Cardiac muscle cell (in vitro differentiated cells and primary cell): ENCODE results near the gene AAMDC. TPM values are rescaled to one million over a fixed set of nuclear protein-coding genes. Genes with fewer than 3 reads are reported as not detected.
A peak's percentile ranks its signal among the peaks of the same experiment; 100 is the strongest.

ENCODE experiments used
- DNase-seq, 2 donors: peaks; one replicate each; pipeline versions ENCODE4 v3.0.0 to v3.0.0-alpha.2; 2010 to 2017; ENCODE audit warnings: low read depth in 1 of 2, low spot score in 1 of 2
- H3K27ac ChIP-seq: fragments of 200-600 bp; sonication (generic); 2 replicates; pipeline ENCODE4 v1.5.1; 2016
- H3K27me3 ChIP-seq: fragments of 200-600 bp; sonication (generic); 2 replicates; pipeline ENCODE4 v1.6.0; 2016; ENCODE audit warnings: control low read depth
- H3K36me3 ChIP-seq: fragments of 200-600 bp; sonication (generic); 2 replicates; pipeline ENCODE4 v1.5.1; 2016; ENCODE audit warnings: control low read depth
- H3K4me1 ChIP-seq: fragments of 200-600 bp; sonication (generic); 2 replicates; pipeline ENCODE4 v1.8.1; 2017; ENCODE audit warnings: low read depth, mild to moderate bottlenecking, mixed run types
- H3K4me3 ChIP-seq: fragments of 200-600 bp; sonication (generic); 2 replicates; pipeline ENCODE4 v1.5.1; 2016; ENCODE audit warnings: mild to moderate bottlenecking
- H3K9me3 ChIP-seq: fragments of 200-600 bp; sonication (generic); 2 replicates; pipeline ENCODE4 v1.5.1; 2017; ENCODE audit warnings: low read depth, mild to moderate bottlenecking, control low read depth
- polyA plus RNA-seq: library from polyadenylated mRNA; unstranded; fragments of >200 nt; fragmentation: Nextera tagmentation; extraction: Ambion mirVana; gene quantifications from 2 replicates; pipeline ENCODE4 v1.2.1, GENCODE V29; 2016
- total RNA-seq: library from RNA; depleted of rRNA; stranded (reverse); fragments of >200 nt; gene quantifications from 2 replicates; pipeline ENCODE4 v1.2.3, GENCODE V29; 2016
- TF ChIP-seq, protein P1 (sequence below): IDR thresholded peaks from 2 replicates; pipeline ENCODE4 v1.5.1; 2012; ENCODE audit warnings: low read depth, mild to moderate bottlenecking, low read length

The AAMDC gene
- total and polyA plus RNA-seq, 2 experiments from 2014 or later, result 74.5 to 157 TPM

DNA sequence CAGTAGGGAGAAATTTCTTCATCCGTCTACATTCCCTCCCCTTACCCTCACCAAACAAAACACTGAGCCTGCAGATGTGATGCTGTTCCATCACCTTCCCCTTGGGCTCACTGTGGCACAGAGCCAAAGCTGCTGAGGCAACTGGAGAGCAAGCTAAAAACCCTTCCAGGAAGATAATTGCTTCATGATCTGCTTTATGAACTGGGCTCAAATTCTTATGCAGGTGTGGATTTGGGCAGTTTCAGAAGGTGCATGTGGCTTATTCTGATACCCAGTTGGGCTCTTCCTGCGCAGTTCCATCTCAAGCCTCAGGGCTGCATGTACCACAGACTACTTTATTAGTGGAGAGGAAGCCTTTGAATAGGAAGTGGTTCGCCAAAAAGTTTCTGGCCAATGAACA lies 58.3 kb downstream of the AAMDC start:
- H3K27me3 ChIP-seq, result no peaks in the 10 kb centered on the region
- no peaks in the 10 kb centered on the region for H3K4me1 ChIP-seq
- H3K27ac ChIP-seq, result no peak overlapping the region
- H3K36me3 ChIP-seq, result peaks cover 19% of the 10 kb centered on the region
- H3K9me3 ChIP-seq, result no peaks in the 10 kb centered on the region
- no peak overlapping the region for H3K4me3 ChIP-seq
- peak in 1 of 2 donors; percentile 68 for DNase-seq
- TF ChIP-seq, protein P1, sequence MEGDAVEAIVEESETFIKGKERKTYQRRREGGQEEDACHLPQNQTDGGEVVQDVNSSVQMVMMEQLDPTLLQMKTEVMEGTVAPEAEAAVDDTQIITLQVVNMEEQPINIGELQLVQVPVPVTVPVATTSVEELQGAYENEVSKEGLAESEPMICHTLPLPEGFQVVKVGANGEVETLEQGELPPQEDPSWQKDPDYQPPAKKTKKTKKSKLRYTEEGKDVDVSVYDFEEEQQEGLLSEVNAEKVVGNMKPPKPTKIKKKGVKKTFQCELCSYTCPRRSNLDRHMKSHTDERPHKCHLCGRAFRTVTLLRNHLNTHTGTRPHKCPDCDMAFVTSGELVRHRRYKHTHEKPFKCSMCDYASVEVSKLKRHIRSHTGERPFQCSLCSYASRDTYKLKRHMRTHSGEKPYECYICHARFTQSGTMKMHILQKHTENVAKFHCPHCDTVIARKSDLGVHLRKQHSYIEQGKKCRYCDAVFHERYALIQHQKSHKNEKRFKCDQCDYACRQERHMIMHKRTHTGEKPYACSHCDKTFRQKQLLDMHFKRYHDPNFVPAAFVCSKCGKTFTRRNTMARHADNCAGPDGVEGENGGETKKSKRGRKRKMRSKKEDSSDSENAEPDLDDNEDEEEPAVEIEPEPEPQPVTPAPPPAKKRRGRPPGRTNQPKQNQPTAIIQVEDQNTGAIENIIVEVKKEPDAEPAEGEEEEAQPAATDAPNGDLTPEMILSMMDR, result no peak

DNA sequence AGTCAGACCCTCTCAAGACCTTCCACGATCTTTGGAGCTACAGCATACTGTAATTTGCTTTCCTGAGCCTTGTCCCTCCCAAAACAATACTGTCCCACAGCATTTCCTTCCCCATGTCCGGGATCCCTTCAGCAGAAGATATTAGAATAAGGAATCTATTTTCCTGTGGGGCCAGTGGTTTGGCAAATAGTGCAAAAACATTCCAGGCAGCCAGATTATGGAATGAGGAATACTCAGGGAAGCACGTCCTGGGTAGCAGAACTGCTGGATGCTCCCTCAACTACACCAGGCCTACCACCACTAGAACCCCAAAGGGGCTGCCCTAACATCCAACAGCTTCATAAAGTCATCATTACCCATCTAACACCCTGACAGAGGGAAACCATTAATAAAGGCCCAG lies 61.5 kb downstream of the AAMDC start:
- H3K4me1 ChIP-seq, result no peaks in the 10 kb centered on the region
- peaks cover 12% of the 10 kb centered on the region for H3K36me3 ChIP-seq
- H3K4me3 ChIP-seq, result no peak overlapping the region
- no peaks in the 10 kb centered on the region for H3K9me3 ChIP-seq
- DNase-seq, result peak in 1 of 2 donors; percentile 49
- H3K27me3 ChIP-seq, result no peaks in the 10 kb centered on the region
- TF ChIP-seq, protein P1, result no peak
- H3K27ac ChIP-seq, result no peak overlapping the region

DNA sequence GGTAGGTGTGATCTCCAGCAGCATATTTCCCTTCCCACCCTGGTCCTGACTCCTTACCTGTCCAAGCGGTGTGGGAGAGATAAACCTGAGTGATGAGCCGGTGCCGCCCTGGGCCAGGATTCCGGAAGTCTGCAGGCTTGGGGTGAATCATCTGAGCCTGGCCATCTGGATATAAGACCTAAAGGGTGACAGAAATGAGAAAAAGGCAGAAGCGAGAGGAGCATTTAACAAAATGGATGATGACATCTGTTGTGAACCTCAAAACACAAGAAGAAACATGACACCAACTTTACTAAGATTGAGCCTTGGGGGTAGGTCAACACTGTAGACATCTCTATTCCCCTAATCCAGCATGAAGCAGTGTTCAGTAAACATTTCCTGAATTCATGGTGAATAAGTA lies 62.8 kb downstream of the AAMDC start:
- no peak overlapping the region for H3K27ac ChIP-seq
- H3K4me1 ChIP-seq, result no peaks in the 10 kb centered on the region
- H3K36me3 ChIP-seq, result peaks cover 11% of the 10 kb centered on the region
- DNase-seq, result no peak
- H3K27me3 ChIP-seq, result no peaks in the 10 kb centered on the region
- H3K4me3 ChIP-seq, result no peak overlapping the region
- no peaks in the 10 kb centered on the region for H3K9me3 ChIP-seq
- TF ChIP-seq, protein P1, result no peak

DNA sequence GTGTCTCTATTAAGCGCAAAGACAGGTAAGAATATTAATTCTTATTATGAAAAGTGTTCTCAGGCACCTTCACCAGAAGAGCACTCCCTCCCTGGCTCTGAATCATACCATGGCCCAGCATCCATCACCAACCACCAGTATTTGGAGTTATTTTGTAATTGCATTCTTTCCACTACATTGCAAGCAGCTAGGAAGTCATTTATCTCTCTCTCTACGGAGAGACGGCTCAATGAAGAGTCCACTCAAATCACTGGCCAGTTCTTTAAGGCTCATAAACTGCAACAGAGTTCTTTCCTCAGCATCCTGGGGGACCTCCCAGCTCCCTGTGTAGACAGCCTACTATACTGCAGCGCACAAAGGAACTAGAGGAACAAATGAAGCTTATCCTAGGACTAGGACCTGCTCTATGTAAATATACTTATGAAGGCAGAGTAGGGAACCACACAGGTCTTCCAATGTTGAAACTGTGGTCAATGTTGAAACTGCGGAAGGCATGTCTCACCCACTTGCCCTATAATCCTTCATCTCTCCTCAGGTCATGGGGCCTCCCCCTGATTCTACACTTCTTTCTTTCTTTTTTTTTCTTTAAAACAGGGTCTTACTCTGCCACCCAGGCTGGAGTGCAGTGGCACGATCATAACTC lies 63.4 kb downstream of the AAMDC start:
- Histone ChIP-seq H3K27ac (no peak overlapping the region), H3K9me3 (no peaks in the 10 kb centered on the region), H3K4me3 (no peak overlapping the region), H3K36me3 (peaks cover 11% of the 10 kb centered on the region), H3K4me1 (no peaks in the 10 kb centered on the region), H3K27me3 (no peaks in the 10 kb centered on the region)
- DNase-seq, result peak in 1 of 2 donors; percentile 83
- TF ChIP-seq, protein P1, result no peak

DNA sequence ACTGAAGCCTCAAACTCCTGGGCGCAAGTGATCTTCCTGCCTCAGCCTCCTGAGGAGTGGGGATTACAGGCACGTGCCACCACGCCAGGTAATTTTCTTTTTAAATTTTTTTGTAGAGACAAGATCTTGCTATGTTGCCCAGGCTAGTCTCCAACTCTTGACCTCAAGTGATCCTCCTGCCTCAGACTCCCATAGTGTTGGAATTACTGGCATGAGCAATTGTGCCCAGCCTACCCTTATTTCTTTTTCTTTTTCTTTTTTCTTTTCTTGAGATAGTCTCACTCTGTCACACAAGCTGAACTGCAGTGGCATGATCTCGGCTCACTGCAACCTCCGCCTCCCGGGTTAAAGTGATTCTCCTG lies 63.9 kb downstream of the AAMDC start:
- Histone ChIP-seq H3K9me3 (no peaks in the 10 kb centered on the region), H3K36me3 (peaks cover 11% of the 10 kb centered on the region), H3K4me1 (no peaks in the 10 kb centered on the region), H3K27me3 (no peaks in the 10 kb centered on the region), H3K4me3 (no peak overlapping the region), H3K27ac (no peak overlapping the region)
- TF ChIP-seq, protein P1, result no peak
- DNase-seq, result no peak
